Stimulated activated CD4-positive, alpha-beta T cell treated with anti-CD3 and anti-CD28 coated beads, Interleukin-1b, Interleukin-23, amount 100 ng/mL, for 48 hours (primary cell): ENCODE measurements around the gene COX19.
"Not testable (repeated sequence)": the region's sequence is repeated elsewhere in the genome, so short reads cannot be mapped to it uniquely, and the experiment has no call there.

Experiments used
- DNase-seq: peaks from one replicate; pipeline ENCODE4 v3.0.0-alpha.2; 2020

Gene COX19

GRCh38 chr7:976901-977325 lies 1.6 kb upstream of the COX19 start:
- DNase-seq, result no peak

DNA sequence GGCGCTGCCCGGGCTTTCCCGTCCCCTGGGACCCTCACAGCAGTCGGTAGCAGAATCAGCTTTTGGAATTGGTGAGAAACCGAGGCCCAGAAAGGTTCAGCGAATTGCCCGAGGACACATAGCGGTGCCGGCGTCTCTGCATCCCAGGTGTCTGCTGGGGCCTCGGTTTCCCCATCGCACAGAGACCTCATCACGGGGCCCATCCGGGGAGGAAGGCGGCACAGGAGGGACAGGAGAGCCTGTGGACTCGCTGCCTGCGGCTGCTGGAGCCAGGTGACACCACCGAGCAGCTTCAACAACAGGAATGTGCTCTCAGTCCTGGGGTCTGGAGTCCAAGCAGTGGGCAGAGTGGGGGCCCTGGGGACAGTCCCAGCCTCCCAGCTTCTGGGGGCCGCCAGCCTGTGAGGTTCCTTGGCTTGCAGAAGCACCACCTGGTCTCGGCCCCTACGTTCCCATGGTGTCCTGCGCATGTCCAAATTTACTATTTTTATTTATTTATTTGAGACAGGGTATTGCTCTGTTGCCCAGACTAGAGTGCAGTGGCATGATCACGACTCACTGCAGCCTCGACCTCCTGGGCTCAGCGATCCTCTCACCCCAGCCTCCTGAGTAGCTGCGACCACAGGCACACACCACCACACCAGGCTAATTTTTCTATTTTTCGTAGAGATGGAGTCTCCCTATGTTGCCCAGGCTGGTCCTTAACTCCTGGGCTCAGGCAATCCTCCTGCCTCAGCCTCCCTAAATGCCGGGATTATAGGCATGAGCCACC lies 539 bp upstream of the COX19 start:
- DNase-seq, result no peak

DNA sequence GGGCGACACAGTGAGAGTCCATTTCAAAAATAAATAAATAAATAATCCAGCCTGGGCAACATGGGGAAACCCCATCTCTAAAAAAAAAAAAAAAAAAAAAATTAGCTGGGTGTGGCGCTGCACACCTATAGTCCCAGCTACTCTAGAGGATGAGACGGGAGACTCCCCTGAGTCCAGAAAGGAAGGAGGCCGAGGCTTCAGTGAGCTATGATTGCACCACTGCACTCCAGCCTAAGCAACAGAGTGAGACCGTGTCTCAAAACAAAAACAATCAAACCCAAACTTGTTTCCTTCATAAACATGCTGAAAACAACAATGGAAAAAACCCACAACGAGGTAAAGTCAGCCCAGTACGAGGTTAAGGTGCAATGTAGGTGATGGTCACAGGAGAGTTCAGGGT lies 1.2 kb downstream of the COX19 start:
- no peak for DNase-seq

- no peak for DNase-seq
These were observed 2.0 kb downstream of the COX19 start for GRCh38 chr7:973312-973711.

DNA sequence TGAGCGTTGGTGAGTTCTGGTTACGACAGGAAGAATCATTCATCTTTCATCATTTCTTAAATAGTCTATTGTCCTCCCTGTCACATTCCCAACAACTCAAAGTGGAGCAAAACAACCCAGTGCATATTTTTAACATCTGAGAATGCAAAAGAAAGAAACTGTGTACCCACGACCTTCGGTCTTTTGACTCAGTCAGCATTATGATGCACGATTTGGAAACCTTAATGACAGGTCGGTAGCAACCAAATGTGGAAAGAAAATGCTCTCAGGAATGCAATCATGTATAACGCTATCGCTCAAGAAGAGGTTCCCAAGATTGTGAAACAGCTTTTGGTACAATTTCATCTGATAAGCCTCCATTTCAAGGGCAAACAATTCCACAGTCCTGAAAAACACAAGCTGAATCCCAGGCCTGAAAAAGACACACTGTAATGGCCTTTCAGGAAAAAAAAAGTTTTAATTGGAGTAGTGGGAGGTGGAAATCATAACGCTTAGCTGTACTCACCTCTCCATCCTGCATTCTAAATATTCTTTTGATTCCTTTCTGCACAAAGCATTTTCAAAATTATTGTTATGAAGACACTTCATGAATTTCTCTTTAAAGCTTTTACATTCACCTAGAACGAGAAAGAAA lies 2.6 kb downstream of the COX19 start:
- no peak for DNase-seq

GRCh38 chr7:972110-972509 lies 3.2 kb downstream of the COX19 start:
- no peak for DNase-seq

DNA sequence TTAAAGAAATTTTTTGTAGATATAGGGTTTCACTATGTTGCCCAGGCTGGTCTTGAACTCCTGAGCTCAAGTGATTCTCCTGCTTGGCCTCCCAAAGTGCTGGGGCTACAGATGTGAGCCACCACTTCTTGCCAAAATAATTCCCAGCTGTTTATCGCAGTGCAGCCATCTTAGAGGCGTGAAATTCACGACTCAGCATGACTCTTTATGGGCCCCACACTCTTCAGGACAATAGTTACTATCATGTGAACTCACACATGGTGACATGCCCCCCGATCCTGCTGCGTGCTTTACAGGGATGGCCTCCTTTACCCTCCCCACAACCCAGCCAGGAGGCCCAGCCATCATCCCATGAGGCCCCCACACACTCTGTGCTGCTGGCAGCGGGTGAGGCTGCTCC lies 4.6 kb downstream of the COX19 start:
- DNase-seq, result no peak

DNA sequence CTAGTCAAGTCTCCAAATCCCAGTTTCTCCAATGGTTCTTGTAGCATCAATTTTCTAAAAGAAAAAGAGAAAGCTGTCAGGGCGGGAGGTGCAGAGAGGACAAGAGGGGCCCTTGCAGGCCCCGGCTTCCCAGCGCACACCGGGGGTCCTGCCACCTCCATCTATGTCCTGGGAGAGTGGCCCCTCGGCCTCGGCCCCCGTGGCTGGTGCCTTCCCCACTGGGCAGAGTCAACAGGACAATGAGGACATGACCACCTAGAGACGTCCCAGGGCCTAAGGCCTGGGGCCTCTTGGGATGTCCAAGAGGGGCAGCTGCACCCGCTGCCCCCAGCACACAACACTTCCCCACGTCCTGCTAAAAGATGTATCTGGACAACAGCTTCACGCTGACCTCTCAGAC lies 5.9 kb downstream of the COX19 start:
- no peak for DNase-seq

GRCh38 chr7:968205-969105 lies 6.9 kb downstream of the COX19 start:
- DNase-seq, result no peak

DNA sequence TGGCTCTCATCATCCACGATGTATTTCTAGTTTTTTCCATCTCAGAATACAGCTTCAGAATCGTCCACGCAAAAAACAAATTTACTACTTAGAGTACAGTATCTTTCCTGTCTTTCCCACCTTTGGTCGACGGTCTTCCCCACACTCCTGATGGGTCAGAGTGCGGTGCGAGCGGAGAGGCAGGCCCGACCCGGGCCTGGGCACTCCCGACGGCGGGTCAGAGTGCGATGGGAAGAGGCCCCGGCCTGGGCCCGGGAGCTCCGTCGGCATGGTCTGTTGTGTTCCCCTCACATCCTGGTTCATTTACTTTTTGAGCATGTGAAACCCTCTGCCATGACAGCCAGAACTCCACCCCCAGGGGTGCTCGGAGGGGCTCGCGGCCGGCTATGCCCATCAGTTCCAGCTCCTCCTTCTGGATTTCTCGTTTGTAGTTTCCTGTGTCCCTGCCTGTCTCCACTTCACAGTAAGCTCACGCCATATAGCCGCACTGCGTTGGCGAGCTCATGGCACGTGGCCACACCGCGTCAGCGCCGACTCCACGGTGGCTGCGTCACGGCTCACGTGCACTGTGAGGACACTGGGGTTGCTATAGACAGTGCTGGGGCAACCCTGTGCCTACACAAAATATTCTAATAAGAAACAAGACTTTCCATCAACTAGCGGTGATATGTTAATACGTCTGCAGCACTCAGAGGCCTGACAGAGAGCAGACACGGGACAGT lies 7.8 kb downstream of the COX19 start:
- DNase-seq, result no peak

- DNase-seq, result no peak
These were observed 8.9 kb downstream of the COX19 start for GRCh38 chr7:966291-967069.

DNA sequence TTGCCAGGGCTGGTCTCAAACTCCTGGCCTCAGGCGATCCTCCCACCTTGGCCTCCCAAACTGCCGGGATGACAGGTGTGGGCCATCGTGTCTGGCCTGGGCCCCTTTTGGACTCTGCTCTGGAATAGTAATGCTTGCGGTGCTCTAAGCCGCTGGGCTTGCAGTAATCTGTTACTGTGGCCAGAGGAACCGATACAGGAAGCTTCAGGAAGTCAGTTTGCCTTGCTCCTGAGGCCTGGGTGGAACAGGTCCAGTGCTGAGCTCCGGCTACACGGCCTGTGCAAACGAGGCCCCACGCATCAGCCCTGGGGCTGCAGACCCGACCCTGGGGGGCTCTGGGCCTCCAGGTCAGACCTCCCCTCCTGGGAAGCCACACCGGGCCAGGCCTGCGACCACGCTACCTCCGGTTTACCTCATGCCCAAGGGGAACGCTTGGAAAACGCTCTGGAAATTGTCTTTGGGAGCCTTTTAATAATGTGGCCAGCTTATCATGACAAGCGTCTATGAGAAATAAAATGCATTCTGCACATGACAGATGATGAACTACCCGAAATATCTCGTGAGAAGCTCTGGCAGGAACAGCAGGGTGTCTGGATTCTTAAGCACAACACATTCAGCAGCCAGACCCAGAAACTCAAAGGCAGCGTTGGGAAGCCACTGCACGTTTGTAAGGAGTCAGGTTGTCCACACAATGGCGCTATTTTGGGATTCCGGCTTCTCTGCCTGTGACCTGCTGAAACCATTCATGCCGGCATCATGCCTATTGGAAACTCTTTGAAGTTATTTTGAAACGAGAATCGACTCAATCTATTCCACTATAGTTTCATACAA lies 10.7 kb downstream of the COX19 start:
- no peak for DNase-seq

DNA sequence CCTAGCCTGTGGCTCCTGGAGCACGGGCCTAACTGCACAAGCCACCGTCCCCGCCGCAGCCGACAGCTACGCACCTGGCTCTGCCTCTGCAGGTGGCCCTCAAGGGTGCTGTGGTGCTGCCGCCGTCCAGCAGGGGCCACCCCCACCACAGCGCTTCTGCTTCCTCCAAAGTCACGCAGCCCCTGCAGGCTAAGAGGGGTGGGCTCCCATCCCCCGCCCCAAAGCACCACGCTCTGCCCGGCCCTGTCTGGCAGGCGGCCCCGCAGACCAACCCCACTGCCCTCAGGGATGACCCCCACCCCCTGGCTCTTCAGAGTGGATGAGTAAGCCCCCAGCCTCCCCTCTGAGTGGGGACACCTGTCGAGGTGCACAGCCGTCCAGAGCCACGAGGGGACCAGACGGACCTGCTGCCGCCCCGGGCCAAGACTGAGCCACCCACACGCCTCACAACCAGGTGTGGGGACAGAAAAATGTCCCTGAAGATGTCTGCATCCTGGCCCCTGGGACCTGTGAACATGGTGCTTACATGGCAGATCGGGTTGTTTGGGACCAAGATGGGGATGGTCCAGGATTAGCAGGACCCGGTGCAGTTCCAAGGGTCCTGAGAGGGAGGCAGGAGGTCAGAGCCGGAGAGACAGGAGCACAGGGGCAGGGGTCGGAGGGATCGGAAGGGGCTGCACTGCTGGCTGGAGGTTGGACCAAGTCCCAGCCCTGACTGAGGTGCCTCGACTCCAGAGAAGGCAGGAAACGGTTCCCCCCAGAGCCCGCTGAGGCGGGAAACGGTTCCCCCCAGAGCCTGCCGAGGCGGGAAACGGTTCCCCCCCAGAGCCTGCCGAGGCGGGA lies 11.9 kb downstream of the COX19 start:
- DNase-seq, result no peak

DNA sequence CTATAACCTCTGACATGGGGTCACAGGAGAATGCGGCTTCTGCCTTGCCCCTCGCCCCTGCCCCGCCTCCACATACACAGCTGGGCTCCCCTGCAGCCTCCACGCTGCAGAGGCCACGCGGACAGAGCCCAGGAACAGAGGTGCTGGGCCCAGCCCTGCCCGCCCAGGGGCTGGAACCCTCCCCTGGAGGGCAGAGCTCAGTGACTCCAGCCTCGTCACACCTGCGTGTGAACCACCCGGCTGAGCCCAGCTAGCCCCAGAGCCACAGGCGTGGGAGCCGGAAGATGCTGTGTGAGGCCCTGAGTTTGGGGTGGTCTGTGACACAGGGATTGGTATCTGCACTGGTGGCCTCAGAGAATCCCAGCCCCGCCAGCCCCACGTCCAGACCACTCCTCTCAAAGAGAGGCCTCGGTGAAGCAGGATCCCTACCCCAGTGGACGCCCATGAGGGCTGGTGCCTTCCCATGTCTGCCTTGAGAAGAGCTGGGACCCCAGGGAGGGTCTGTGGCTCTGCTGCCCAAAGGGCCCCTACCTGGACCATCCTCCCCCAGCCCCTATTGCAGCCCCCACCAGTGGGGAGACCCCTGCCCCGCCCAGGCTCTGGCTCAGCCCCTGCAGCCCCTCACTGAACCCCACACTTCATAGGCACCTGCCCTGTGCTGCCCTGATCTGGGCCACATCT lies 12.8 kb downstream of the COX19 start:
- no peak for DNase-seq

GRCh38 chr7:961546-962400 lies 13.6 kb downstream of the COX19 start:
- DNase-seq, result no peak

DNA sequence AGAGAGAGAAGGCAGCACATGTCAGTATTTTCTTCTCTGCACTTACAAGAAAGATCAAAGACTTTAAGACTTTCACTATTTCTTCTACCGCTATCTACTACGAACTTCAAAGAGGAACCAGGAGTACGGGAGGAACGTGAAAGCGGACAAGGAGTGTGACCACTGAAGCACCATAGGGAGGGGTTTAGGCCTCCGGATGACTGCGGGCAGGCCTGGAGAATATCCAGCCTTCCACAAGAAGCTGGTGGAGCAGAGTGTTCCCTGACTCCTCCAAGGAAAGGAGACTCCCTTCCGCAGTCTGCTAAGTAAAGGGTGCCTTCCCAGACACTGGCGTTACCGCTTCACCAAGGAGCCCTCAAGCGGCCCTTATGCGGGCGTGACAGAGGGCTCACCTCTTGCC lies 14.4 kb downstream of the COX19 start:
- DNase-seq, result not testable (repeated sequence)

DNA sequence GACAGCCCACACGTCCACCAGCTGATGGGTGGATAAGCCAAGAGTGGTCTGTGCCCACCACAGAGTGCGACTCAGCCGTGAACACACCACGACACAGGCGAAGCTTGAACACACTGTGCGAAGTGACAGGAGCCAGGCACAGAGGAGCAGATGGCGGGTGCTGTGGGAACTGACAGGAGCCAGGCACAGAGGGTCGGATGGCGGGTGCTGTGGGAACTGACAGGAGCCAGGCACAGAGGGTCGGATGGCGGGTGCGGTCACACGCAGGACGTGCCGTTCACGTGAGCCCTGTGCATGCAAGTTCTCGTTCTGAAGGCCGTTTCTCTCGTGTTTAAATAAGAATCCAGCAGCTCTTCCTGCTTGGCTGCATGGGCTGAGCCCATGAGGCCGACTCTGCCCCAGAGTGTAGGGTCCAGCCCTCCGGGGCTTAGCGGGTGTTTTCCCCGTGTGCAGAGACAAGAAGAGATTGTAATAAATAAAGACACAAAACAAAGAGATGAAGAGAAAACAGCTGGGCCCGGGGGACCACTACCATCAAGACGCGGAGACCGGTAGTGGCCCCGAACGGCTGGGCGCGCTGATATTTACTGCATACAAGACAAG lies 15.0 kb downstream of the COX19 start:
- DNase-seq, result no peak

GRCh38 chr7:959740-960139 lies 15.6 kb downstream of the COX19 start:
- not testable (repeated sequence) for DNase-seq
